Heart right ventricle (tissue), 16 donors: ENCODE measurements around the gene VCAM1. TPM values are rescaled to one million over a fixed set of nuclear protein-coding genes. Genes with fewer than 3 reads are reported as not detected.

Experiments used
- ATAC-seq, 8 donors: fragments of 200-7000 bp; cut with Tn5 transposase; one replicate each; pipeline ENCODE4 v1.9.1; 2020; ENCODE audit warnings: mild to moderate bottlenecking in 8 of 8, moderate library complexity in 8 of 8, moderate number of reproducible peaks in 1 of 8
- DNase-seq, 2 donors: peaks; one replicate each; pipeline ENCODE4 v3.0.0-alpha.2; 2020
- H3K27ac ChIP-seq, 10 donors: fragments of 200-600 bp; sonication (generic) in 2 of 10; one replicate each; pipeline versions ENCODE4 v1.5.0 to v1.8.0; 2020 to 2022; ENCODE audit warnings: mild to moderate bottlenecking in 3 of 10
- H3K27me3 ChIP-seq, 7 donors: fragments of 200-600 bp; one replicate each; pipeline ENCODE4 v1.8.0; 2021 to 2022; ENCODE audit warnings: mild to moderate bottlenecking in 2 of 7
- H3K36me3 ChIP-seq, 9 donors: fragments of 200-600 bp; sonication (generic) in 1 of 9; one replicate each; pipeline versions ENCODE4 v1.5.0 to v1.8.0; 2020 to 2022; ENCODE audit warnings: mild to moderate bottlenecking in 2 of 9
- H3K4me1 ChIP-seq, 9 donors: fragments of 200-600 bp; sonication (generic) in 1 of 9; one replicate each; pipeline versions ENCODE4 v1.5.0 to v1.8.0; 2020 to 2022; ENCODE audit warnings: mild to moderate bottlenecking in 4 of 9
- H3K4me3 ChIP-seq, 10 donors: fragments of 200-600 bp; sonication (generic) in 2 of 10; one replicate each; pipeline versions ENCODE4 v1.5.0 to v1.8.0; 2020 to 2022; ENCODE audit warnings: mild to moderate bottlenecking in 7 of 10, moderate library complexity in 2 of 10
- H3K9me3 ChIP-seq, 11 donors: fragments of 200-600 bp in 10 of 11; sonication (generic) in 2 of 11; one replicate each; pipeline versions ENCODE4 v1.5.0 to v1.8.0; 2013 to 2022; ENCODE audit warnings: mild to moderate bottlenecking in 2 of 11, control low read depth in 1 of 11, moderate library complexity in 1 of 11
- CTCF ChIP-seq, 9 donors: fragments of 200-600 bp; sonication (generic) in 2 of 9; IDR thresholded peaks; one replicate each; pipeline versions ENCODE4 v1.5.0 to v1.8.0; 2021 to 2022; ENCODE audit warnings: antibody characterized with exemption in 9 of 9, mild to moderate bottlenecking in 5 of 9, moderate library complexity in 1 of 9
- WGBS, 2 donors: extraction: QIAGEN DNeasy Blood & Tissue Kit; methylation state at CpG; one replicate each; pipeline ENCODE4 v1.1.7; 2013; ENCODE audit warnings: inconsistent platforms in 1 of 2; 5-methylcytosine and 5-hydroxymethylcytosine counted together
- intact Hi-C, 10 donors: fragments of 100-400 bp; cut with DNase I; formaldehyde crosslinking; loops; one replicate each; pipeline versions ENCODE4 v1.11.1 to v1.14.2; 2022
- polyA plus RNA-seq, 2 donors: library from polyadenylated mRNA; stranded (reverse); fragments of 200-250 nt; gene quantifications; one replicate each; pipeline ENCODE4 v1.2.3, GENCODE V29; 2013
- total RNA-seq, 10 donors: library from RNA; stranded (reverse); fragmentation: NEBNext Ultra II Directional in 3 of 10; extraction: Animal tissue kit (Norgen Biotek cat#: 25700) in 3 of 10; gene quantifications; one replicate each; pipeline versions ENCODE4 v1.2.1 to v1.2.4, GENCODE V29; 2021 to 2023
- donor health status: Arrhythmogenic right ventricular cardiomyopathy.
- donor health status: ischemic (EF 13 %, LVEDD 7.1; RV severe dilation, severe dysfunction).
- donor health status: healthy with polysubstance abuse.
- donor health status: DM: no; HTN: yes; CAD: no.
- donor health status: DM: no; HTN: no; CAD: no.
- donor health status: ischemic (EF 25% LVEDD 6.9; RV normal size, moderate dysfunction).
- donor health status: ischemic (EF 25% LVEDD 5.7; RV mildly dilated, moderate dysfunction).
- donor health status: healthy.
- donor health status: DM: yes; HTN: yes; CAD: no.
- donor health status: Ischemic cardiomyopathy.
- donor health status: ischemic (EF 35%, LVEDD 5.7; RV mildly dilated, moderate dysfunction).
- donor health status: nonischemic (EF 11% LVEDD 7.7; RV severe dilation, severe dysfunction).
- donor health status: DM: yes; HTN: yes; CAD: no.
- donor health status: PGD.
- donor health status: ischemic (EF 29% LVEDD 5.4; RV normal size, mild dysfunction).
- donor health status: nonischemic (EF 23%, LVEDD 6.1; RV moderate dilation, normal function).

VCAM1 gene
- total and polyA plus RNA-seq, 12 donors = 2.2 to 38.5 (median 5.8) TPM

GRCh38 chr1:100699744-100700143 is 19.8 kb upstream of the VCAM1 start:
- peaks cover 0 to 25% (median 4%) of the 10 kb centered on the region in 11 donors for H3K9me3 ChIP-seq
- 61 to 68% methylated on average over 1 of the region's 1 CpG for WGBS, 2 donors
- no peaks in the 10 kb centered on the region for H3K4me1 ChIP-seq
- H3K27me3 ChIP-seq = no peaks in the 10 kb centered on the region
- H3K4me3 ChIP-seq = no peak overlapping the region
- intact Hi-C loops = loop anchor here in 1 of 10 donors (10.0 kb wide), 1 partner anchor 75 kb away; no protein-coding TSS in a partner anchor
- H3K36me3 ChIP-seq = no peaks in the 10 kb centered on the region
- TF ChIP-seq CTCF (IDR thresholded peaks at IDR 0.05) = no peak
- ATAC-seq (no peak), DNase-seq (no peak)
- H3K27ac ChIP-seq = no peak overlapping the region

GRCh38 chr1:100700586-100700985 is 19.0 kb upstream of the VCAM1 start:
- Histone ChIP-seq H3K9me3 (peaks cover 0 to 18% (median 0%) of the 10 kb centered on the region in 11 donors), H3K27me3 (no peaks in the 10 kb centered on the region), H3K27ac (no peak overlapping the region), H3K4me3 (no peak overlapping the region), H3K4me1 (no peaks in the 10 kb centered on the region), H3K36me3 (no peaks in the 10 kb centered on the region)
- intact Hi-C loops = loop anchor here in 1 of 10 donors (10.0 kb wide), 1 partner anchor 76 kb away; no protein-coding TSS in a partner anchor
- no peak for TF ChIP-seq CTCF (IDR thresholded peaks at IDR 0.05)
- DNase-seq (no peak), ATAC-seq (no peak)
- 89 to 91% methylated on average over 4 of the region's 4 CpGs for WGBS, 2 donors

GRCh38 chr1:100703052-100703451 is 16.5 kb upstream of the VCAM1 start:
- no peak for TF ChIP-seq CTCF (IDR thresholded peaks at IDR 0.05)
- intact Hi-C loops = loop anchor here in 1 of 10 donors (10.0 kb wide), 1 partner anchor 78 kb away; no protein-coding TSS in a partner anchor

GRCh38 chr1:100703716-100704115 is 15.8 kb upstream of the VCAM1 start:
- intact Hi-C loops = loop anchor here in 1 of 10 donors (10.0 kb wide), 1 partner anchor 79 kb away; no protein-coding TSS in a partner anchor
- H3K27ac ChIP-seq = no peak overlapping the region

More at GRCh38 chr1:100703052-100703451, 16.5 kb upstream of the VCAM1 start:
- DNase-seq = no peak
- H3K36me3 ChIP-seq = no peaks in the 10 kb centered on the region
- no peaks in the 10 kb centered on the region for H3K27me3 ChIP-seq
- H3K9me3 ChIP-seq = peaks cover 0 to 4% (median 0%) of the 10 kb centered on the region in 11 donors
- 60 to 62% methylated on average over 2 of the region's 2 CpGs for WGBS, 2 donors
- no peak for ATAC-seq
- H3K4me3 ChIP-seq = no peak overlapping the region
- H3K4me1 ChIP-seq = peaks cover 0 to 9% (median 0%) of the 10 kb centered on the region in 9 donors
- H3K27ac ChIP-seq = no peak overlapping the region

More at GRCh38 chr1:100703716-100704115, 15.8 kb upstream of the VCAM1 start:
- ATAC-seq = no peak
- H3K4me3 ChIP-seq = no peak overlapping the region
- H3K4me1 ChIP-seq = peaks cover 0 to 16% (median 6%) of the 10 kb centered on the region in 9 donors
- 73 to 81% methylated on average over 2 of the region's 2 CpGs for WGBS, 2 donors
- H3K9me3 ChIP-seq = no peaks in the 10 kb centered on the region
- TF ChIP-seq CTCF (IDR thresholded peaks at IDR 0.05) = no peak
- no peak for DNase-seq
- H3K27me3 ChIP-seq = no peaks in the 10 kb centered on the region
- no peaks in the 10 kb centered on the region for H3K36me3 ChIP-seq
